Erythroblast (primary cell): ENCODE data around the gene STRBP.

Source experiments
- GATA1 ChIP-seq: IDR thresholded peaks from 2 replicates; pipeline ENCODE4 v1.6.1; 2011; ENCODE audit warnings: low read depth, mild to moderate bottlenecking, control low read depth, low read length, moderate library complexity
- POLR2A ChIP-seq: IDR thresholded peaks from 2 replicates; pipeline ENCODE4 v1.6.1; 2011; ENCODE audit warnings: mild to moderate bottlenecking, low read length

DNA sequence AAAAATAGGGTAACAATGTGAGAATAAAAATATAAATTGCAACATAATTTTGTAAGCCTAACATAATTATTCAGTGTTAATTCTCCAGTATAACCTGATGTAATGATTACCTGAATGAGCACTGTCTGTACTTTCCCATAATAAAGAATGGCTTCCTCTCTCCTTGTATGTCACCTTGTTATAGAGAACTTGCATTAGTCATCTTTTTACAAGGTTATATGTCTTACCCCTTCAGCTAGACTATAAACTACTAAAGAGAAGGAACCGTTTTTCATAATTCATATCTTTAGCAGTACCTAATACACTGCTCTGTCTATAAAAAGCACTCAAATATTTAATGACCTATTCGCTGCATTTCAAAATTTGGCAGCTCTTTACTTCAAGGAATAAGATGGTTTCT lies 19.8 kb downstream of the STRBP start:
- TF ChIP-seq POLR2A (no peak), GATA1 (no peak)
